GM19397 (cell line): ENCODE measurements around the gene AP3S2.

Source experiments
- ATAC-seq: cut with Tn5 transposase; IDR thresholded peaks from one replicate; pipeline ENCODE4 v1.9.1; 2021; ENCODE audit warnings: mild to moderate bottlenecking, moderate library complexity; ENCODE audit not compliant: unreplicated experiment

The AP3S2 gene

DNA sequence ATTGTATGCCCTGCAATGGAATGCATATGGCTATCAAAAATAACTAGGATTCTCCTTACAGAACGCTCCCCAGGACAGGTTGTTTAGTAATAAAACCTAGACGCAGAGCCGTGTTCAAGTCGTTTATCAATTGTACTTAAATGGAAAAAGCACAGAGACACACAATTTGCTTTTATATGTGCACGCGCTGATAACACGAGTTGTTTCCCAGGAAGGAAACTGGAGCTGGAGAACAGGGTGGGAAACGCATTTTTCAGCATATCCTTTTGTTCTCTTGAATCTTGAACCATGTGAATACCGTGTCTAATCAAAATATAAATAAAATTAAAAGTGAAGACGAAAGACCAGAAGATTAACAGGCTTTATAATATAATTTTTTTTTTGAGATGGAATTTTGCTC is 75.5 kb downstream of the AP3S2 start:
- ATAC-seq = no peak

DNA sequence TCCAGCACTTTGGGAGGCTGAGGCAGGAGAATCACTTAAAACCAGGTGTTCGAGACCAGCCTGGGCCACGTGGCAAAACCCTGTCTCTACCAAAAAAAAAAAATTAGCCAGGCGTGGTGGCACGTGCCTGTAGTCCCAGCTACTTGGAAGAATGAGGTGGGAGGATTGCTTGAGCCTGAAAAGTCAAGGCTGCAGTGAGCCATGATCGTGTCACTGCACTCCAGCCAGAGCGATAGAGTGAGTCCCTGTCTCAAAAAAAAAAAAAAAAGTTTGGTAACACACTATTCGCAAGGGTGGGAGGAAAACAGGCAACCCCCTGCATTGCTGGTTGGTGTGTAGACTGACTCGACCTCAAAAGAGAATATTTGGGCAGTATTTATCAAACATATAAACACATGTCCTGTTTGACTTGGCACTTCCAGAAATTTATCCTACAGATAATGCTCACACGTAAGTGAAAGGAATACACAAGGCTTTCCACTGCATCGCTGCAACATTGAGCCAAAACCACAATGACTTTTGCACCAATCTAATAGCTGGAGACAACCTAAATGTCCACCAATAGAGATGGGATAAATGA is 76.0 kb downstream of the AP3S2 start:
- no peak for ATAC-seq

- no peak for ATAC-seq
These were observed 78.0 kb downstream of the AP3S2 start for GRCh38 chr15:89815769-89816168.

- ATAC-seq = no peak
These were observed 79.6 kb downstream of the AP3S2 start for GRCh38 chr15:89814112-89814742.

- no peak for ATAC-seq
These were observed 80.2 kb downstream of the AP3S2 start for GRCh38 chr15:89813381-89814111.

DNA sequence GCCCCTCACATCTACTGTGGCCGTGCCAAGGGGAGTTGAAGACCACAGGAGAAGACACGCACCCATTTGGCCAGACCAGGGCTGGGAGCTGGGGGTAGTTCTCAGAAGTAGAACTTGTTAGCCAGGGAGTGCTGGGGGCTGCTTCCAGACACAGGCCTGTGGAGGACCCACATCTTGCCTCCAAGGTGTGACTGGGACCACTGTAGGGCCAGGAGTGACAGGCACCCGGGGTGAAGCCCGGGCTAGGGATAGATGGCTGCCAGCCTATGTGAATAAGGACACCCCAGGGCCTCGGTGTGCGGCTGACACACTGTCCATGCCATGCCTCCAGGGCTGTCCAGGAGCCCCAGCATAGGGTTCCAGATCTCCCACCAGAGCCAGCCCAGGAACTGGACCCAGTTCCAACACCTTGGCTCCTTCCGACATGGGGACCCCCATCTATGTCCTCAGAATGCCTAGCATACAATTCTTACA is 80.9 kb downstream of the AP3S2 start:
- ATAC-seq = no peak

DNA sequence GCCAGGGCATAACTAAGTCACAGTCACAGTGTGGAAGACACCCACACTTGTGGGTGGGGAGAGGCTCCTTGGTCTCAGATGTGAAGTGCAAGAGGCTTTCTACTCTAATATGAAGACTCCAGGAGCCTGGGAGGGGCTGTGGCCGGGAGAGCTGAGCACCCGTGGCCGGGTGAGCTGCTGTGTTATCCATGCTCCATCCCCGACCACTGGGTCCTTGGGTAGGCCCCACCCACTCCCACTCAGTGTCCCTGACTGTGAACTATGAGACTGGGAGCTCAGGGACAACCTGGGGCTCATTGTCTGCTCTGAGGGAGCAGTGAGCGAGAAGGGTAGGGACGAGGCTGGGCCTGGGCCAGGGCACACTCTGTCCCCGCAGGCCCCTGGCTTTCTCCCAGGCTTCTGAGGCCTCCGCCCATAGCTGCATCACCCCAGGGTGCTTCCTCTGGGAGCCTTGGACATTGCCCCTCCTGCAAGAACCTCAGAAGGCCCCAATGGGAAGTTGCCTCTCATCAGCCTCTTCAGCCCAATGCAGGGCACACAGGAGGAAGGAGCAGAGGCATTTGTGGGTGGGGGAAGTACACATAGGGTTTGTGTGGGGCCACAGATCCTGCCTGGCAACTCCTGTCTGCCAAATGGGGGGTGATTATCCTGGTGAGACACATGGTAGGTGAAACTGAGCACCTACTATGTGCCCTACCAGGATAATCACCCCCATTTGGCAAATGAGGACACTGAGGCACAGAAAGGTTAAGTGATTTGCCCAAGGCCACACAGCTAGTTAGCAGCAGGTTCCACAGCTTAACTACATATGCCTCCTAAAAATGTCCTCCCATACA is 81.6 kb downstream of the AP3S2 start:
- ATAC-seq = no peak

- ATAC-seq = no peak
These were observed 83.0 kb downstream of the AP3S2 start for GRCh38 chr15:89810837-89811236.

GRCh38 chr15:89809787-89810148 is 84.0 kb downstream of the AP3S2 start:
- no peak for ATAC-seq

DNA sequence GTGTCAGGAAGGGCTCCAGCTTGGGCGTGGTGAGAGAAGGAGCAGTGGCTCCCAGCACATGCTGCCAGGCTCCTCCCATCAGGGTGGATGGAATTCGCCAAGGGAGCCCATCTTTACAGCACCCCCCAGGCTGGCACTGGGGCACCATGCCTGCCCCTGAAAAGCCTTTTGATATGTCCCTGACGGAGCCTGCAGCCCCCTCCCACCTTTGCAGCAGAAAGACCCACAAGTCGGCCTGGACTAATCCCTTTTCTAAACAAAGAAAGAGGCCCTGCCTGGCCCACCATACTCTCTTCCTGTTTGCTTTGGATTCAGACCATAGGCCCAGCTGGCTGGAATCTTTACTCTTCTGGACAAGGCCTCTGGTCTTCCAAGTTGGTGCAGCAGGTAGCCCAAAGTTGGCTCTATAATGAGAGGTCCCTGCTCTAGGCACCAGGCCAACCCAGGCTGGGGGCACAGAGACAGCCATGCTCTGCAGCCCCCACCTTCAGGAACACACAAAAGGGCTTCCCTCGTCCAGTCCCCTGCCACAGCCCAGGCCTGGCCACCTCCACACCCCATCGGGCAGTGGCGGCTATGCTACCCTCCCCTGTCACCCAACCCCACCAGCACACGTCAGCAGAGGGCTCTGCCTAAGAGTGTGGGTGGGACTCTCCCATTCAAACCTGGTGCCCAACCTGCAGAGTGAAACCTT is 84.6 kb downstream of the AP3S2 start:
- no peak for ATAC-seq

- no peak for ATAC-seq
These were observed 85.5 kb downstream of the AP3S2 start for GRCh38 chr15:89808160-89808870.

DNA sequence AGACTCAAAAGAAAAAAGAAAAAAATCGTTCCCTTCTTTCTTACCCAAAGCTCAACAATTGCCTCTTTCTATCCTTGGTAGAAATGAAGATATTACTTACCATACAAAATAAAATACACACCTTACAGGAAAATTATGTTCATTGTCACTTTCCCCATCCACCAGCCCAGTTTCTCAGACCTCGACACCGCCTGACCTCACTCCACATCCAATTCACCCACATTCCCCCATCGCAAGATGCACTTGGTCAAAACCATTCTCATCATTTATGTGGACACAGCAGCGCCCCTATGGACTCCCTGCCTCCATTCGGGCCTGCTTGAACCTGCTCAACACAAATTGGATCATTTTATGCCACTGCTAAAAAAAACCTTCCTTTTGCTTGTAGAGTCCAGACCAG is 86.1 kb downstream of the AP3S2 start:
- no peak for ATAC-seq

- no peak for ATAC-seq
These were observed 86.9 kb downstream of the AP3S2 start for GRCh38 chr15:89806559-89807550.

DNA sequence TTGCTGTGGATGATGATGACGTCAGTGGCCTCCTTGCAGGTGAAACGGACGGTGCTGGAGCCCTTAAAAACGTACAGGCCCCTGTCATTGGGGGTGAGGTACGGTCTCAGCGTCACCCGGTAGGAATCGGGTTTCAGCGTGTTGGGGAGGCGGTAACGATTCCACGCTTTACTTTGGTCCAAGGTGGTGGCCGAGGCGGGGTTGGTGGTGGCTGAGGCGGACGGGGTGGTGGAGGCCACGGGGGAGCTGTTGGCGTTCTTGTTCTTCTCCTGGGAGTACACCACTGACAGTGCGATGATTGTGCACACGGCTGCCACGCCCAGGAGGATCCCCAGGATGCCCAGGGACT is 87.6 kb downstream of the AP3S2 start:
- ATAC-seq = no peak

GRCh38 chr15:89805241-89806209 is 88.3 kb downstream of the AP3S2 start:
- ATAC-seq = no peak

DNA sequence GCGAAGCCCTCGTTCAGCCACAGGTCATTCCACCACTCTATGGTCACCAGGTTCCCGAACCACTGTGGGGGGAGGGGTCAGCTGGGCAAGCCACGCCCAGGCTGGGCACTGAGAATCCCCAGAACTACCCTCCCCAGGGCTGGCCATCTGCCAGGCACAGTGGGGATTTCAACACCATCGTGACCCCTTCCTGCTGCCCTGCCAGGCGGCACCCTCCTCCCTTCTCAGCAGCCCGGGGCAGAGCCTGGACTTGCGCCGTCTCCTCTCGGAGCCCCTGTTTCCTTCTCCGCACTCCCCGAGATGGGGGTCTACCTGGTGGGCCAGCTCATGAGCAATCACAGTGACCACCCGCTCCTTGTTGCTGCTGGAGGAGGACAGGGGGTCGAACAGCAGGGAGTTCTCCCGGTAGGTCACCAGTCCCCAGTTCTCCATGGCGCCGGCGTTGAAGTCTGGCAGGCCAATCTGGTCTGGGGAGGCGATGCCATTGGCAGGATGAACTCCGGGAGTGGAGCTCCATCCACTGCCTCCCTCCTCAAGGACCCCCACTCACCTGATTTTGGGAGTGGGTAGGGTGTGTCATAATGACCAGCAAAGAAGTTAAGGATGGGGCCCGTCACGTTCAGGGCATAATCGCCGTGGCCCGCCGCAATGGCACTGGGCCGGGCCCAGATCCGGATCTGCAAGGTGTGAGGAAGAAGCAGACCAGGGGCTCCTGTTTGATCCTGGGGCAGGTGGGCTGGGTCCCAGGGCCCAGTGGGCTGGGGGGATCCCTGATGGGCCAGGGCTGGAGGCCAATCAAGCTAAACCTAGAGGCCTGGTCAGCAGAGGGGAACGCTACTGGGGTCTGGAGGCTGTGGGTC is 89.6 kb downstream of the AP3S2 start:
- ATAC-seq = no peak
